Activated gamma-delta T cell treated with Interleukin-2 at 50 U/mL for 16 hours (primary cell): ENCODE results near the gene IFNK.

Experiments used
- DNase-seq: peaks from one replicate; pipeline ENCODE4 v3.0.0-alpha.2; 2020

IFNK gene

DNA sequence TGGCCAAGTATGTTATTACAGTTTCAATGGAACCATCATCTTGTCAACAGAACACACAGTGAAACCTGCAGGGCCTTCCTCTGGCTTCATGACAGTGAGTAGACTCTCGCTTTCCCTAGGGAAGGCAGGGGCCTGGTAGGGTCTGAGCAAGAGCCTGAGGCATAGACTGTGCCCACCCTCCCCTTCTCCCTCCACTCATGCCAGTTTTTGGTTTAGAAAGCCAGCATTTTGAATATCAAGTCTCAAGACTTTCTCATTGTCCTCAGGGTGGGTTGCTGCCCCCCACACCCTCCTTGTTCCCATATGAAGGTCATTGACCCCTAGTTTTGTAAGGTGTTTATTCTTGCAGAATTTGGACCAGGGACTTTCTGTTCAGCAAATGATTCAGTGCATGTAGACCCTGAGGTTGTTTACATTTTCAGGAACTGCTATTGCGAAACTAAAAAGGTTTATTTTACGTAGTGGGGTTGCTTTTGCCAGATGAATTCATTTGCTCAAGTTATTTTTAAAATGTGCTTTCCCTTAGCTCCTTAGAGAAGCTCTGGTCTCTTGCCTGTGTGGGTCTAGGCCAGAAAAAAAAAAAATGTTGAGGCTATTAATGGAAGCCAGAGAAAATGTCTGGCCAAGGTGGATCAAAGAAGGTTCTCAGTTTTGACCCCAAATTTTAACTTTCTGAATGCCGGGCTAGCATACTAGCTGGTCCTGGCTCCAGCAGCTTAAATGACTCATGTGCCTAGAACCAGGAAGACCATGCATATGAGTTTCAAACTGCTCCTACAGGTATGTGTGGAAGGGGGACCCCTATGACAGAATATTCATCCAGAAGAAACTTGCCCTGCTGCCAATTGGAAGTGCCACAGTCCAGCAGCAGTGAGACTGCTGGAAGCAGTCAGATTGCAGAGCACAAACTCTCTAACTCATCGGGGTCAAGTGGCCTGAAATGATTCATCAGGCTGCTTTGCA, 15.7 kb downstream of the IFNK start:
- DNase-seq, result no peak

GRCh38 chr9:27540502-27540901, 16.4 kb downstream of the IFNK start:
- no peak for DNase-seq

- no peak for DNase-seq
Observed at GRCh38 chr9:27541740-27542139, 17.6 kb downstream of the IFNK start.

- DNase-seq, result no peak
Observed at GRCh38 chr9:27542508-27542907, 18.4 kb downstream of the IFNK start.

DNA sequence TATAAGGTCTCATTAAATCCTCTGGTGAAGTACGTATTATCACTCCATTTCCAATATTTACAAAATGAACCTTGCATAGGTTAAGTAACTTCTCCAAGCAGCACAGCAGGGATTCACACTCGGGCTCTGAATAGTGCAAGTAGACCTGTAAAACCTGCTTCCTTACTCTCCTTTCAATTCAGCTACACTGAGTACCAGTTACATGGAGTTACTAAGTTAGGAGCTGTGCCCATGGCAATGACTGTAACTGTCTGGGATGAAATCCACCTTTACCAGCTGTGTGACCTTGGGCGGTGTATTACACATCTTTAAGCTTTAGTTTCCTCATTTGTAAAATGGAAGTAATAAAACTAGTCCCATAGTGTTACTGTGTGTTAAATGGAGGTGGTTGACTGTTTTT, 21.4 kb downstream of the IFNK start:
- no peak for DNase-seq

GRCh38 chr9:27548055-27548741, 24.1 kb downstream of the IFNK start:
- DNase-seq, result no peak

DNA sequence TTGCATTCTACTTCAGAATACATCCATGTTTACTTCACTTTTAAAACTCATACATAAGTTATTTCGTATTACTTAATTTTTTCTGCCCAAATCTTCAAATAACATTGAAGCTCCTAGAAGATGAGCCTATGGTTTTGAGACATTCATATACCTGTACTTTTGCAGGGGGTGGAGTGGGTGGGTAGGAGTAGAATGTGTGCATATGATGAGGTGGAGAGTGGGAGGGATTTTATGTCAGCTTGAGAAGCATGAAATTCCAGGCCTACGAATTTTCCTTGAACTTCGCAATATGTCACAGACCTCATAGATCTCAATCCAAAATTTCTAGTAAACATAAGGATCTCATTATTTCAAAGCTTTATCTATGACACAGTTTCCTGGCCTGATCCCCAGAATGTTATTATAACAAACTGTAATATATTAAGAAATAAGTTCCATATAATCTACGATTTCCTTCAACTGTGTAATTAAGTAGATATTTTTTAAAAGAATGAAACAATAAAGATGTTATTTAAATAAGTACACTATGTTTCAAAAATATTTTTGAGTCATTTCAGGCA, 25.2 kb downstream of the IFNK start:
- no peak for DNase-seq

DNA sequence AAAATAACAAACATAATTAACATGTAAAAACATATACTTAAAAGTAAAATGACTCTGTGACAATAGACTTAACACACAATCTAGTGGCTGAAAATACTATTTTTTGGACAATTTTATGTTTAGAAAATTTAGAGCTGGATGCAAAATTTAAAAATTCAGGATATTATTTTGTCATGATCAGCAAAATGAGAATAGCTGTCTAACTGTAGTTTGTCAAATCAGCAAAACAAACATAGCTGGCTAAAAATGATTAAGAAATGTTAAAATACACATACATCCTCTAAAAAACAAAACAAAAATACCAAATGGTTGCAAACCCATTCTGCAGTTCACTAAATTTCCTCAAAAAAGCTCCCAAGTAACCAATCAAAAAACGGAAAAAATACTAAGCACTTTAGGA, 30.6 kb downstream of the IFNK start:
- DNase-seq, result no peak

GRCh38 chr9:27556470-27556869, 32.4 kb downstream of the IFNK start:
- no peak for DNase-seq

DNA sequence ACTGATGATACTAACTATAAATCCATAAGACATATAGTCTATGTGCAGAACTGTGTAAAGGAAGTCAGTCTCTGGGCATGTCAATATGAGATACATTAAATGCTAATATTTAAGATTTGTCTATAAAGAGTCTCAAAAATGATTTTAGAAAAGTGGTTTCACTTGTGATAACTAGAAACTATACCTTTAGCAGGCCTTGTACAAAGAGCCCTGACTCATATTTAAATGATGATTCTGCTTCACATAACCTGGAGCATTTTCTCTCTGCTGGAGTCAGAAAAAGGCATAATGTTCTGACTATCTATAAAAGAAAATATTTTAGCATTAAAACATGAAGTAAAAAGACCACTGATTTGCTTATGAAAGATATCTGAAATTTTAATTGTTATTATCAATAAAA, 34.2 kb downstream of the IFNK start:
- no peak for DNase-seq

GRCh38 chr9:27560457-27560856, 36.4 kb downstream of the IFNK start:
- DNase-seq, result no peak

GRCh38 chr9:27561685-27562084, 37.6 kb downstream of the IFNK start:
- no peak for DNase-seq

DNA sequence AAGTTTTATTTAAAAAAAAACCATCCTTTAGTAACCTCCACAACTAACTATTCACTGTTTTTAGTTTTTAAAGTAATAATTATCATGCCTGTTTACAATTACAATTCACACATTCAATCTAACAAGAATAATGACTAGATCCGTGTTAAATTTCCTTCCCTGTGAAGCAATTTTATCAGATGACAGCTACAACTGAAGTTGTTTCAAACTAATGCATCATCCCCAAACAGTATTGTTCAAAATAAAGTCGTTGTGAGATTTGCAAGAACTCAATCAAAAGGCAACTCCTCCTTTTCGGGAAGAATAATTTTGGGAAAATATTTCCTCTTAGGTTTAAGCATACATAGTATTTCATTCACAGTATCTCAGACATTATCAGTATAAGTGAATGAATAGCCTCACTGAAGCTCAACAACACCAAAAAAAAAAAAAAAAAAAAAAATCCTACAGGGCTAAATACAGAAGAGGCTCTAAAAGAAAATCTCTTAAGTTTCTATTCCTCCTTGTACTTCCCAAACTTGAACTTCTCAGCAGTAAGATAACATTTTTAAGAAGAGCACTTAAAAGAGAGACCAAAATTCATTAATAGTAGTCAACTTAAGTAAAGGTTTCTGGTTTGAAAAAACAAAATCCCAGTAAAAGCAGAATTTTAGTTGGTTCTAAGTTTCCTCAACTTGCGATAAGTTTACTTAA, 39.8 kb downstream of the IFNK start:
- DNase-seq, result no peak

DNA sequence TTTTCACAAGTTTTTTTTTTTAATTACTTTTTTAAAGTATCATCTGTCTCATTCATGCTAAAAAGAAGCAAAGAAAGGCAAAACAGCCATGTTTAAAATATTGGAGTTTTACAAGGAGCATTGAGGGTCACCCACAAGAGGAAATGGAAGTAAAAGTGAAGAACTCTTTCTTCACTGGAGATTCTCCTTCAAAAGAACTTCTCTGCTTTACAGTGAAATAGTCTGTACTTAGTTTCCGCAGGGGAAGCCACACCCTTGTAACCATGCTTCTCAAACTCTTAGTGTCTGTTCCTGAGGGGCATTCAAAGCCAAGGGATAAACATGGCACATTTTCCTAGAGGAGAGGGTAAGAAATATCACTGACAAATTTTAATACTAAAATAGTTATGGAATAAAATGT, 40.6 kb downstream of the IFNK start:
- no peak for DNase-seq

DNA sequence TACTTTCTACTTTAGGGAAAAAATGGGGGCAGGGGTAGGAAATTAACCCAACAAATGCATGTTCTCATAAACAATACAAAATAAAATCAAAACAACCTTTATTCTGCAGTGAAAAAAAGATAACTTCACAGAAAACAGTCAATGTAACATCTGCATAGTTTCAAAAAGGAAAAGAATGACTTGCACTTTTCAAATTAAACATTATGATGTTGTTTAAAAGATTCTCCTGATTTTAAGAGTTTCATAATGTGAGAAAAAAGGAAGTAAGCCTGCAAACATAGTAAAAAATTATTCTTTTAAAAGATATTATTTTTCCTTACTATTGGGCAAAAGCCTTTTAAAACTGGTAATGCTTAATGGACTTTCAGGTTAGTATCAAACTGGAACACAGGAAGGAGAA, 41.6 kb downstream of the IFNK start:
- DNase-seq, result no peak

GRCh38 chr9:27566118-27566517, 42.0 kb downstream of the IFNK start:
- no peak for DNase-seq

DNA sequence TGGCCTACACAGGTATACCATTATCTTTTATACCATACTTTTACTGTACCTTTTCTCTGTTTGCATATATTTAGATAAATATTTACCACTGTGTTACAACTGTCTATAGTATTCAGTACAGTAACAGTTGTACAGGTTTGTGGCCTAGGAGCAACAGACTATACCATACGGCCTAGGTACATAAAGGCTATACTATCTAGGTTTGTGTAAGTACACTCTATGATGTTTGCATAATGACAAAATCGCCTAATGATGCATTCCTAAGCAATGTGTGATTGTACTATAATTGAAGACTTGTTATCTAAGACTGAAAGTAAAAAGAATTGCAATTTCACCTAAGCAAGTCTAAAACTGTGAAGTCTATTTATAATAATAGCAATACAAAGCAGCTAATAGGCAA, 45.3 kb downstream of the IFNK start:
- DNase-seq, result no peak

- DNase-seq, result no peak
Observed at GRCh38 chr9:27571011-27571410, 46.9 kb downstream of the IFNK start.

GRCh38 chr9:27572061-27572460, 48.0 kb downstream of the IFNK start:
- DNase-seq, result no peak

GRCh38 chr9:27572566-27572917, 48.5 kb downstream of the IFNK start:
- DNase-seq, result peak; percentile 54

DNA sequence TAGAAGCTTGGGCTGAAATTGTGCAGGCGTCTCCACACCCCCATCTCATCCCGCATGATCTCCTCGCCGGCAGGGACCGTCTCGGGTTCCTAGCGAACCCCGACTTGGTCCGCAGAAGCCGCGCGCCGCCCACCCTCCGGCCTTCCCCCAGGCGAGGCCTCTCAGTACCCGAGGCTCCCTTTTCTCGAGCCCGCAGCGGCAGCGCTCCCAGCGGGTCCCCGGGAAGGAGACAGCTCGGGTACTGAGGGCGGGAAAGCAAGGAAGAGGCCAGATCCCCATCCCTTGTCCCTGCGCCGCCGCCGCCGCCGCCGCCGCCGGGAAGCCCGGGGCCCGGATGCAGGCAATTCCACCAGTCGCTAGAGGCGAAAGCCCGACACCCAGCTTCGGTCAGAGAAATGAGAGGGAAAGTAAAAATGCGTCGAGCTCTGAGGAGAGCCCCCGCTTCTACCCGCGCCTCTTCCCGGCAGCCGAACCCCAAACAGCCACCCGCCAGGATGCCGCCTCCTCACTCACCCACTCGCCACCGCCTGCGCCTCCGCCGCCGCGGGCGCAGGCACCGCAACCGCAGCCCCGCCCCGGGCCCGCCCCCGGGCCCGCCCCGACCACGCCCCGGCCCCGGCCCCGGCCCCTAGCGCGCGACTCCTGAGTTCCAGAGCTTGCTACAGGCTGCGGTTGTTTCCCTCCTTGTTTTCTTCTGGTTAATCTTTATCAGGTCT, 49.0 kb downstream of the IFNK start, which contains the start of gene C9orf72:
C9orf72 (minus strand) TSS at position 564 of the 716 bp plus-strand sequence. CDS start 6,361 bp downstream, outside the sequence.
- peak; percentile 82 for DNase-seq
